A673 (cell line): ENCODE data around the gene FBXO21. TPM values are rescaled to one million over a fixed set of nuclear protein-coding genes. Genes with fewer than 3 reads are reported as not detected.

Experiments
- BruUV-seq: library from RNA; stranded (reverse); fragments of 400-500 nt; replicated peaks from 2 replicates; lab custom pipeline; 2021; lab: Mats Ljungman, UMichigan
- CTCF ChIA-PET: fragments of 300-600 bp; sonication (Branson Sonifier 250); formaldehyde crosslinking; loops from one replicate; lab custom pipeline; 2022; ENCODE audit warnings: antibody characterized with exemption; lab: Charles Lee
- POLR2A ChIA-PET: fragments of 300-600 bp; sonication (Branson Sonifier 250); formaldehyde crosslinking; loops from one replicate; lab custom pipeline; 2022; ENCODE audit warnings: antibody characterized with exemption; ENCODE audit not compliant: low non-redundant PET; lab: Charles Lee
- DNase-seq: peaks from one replicate; pipeline ENCODE4 v3.0.0-alpha.2; 2015; ENCODE audit warnings: low spot score
- H3K27ac ChIP-seq: fragments of 200-600 bp; sonication (generic); 2 replicates; pipeline ENCODE4 v1.5.1; 2016; ENCODE audit warnings: mixed run types, low read depth, mild to moderate bottlenecking, mixed read lengths, antibody characterized with exemption, low read length; ENCODE audit not compliant: poor library complexity, severe bottlenecking
- H3K27me3 ChIP-seq: fragments of 200-600 bp; sonication (generic); replicated peaks from 2 replicates; pipeline ENCODE4 v1.6.1; 2017; ENCODE audit warnings: mixed run types, low read depth, mild to moderate bottlenecking, mixed read lengths, antibody characterized with exemption, low read length; ENCODE audit not compliant: insufficient read depth, poor library complexity
- H3K36me3 ChIP-seq: fragments of 200-600 bp; sonication (generic); 2 replicates; pipeline ENCODE4 v1.6.1; 2016; ENCODE audit warnings: mixed run types, mild to moderate bottlenecking, mixed read lengths, antibody characterized with exemption, low read length; ENCODE audit not compliant: insufficient read depth, poor library complexity, severe bottlenecking
- H3K4me1 ChIP-seq: fragments of 200-600 bp; sonication (generic); 2 replicates; pipeline ENCODE4 v1.6.1; 2017; ENCODE audit warnings: mixed run types, mild to moderate bottlenecking, mixed read lengths, antibody characterized with exemption, low read length; ENCODE audit not compliant: insufficient read depth, poor library complexity, severe bottlenecking
- H3K4me3 ChIP-seq: fragments of 200-600 bp; sonication (generic); 2 replicates; pipeline ENCODE4 v1.5.1; 2016; ENCODE audit warnings: low read depth, mixed run types, mild to moderate bottlenecking, mixed read lengths, low read length; ENCODE audit not compliant: poor library complexity, severe bottlenecking
- H3K9me3 ChIP-seq: fragments of 200-600 bp; sonication (generic); 2 replicates; pipeline ENCODE4 v1.6.1; 2016; ENCODE audit warnings: mixed run types, low read depth, mild to moderate bottlenecking, mixed read lengths, antibody characterized with exemption, low read length; ENCODE audit not compliant: poor library complexity, severe bottlenecking
- CTCF ChIP-seq: fragments of 300-800, 200-600 bp; sonication (generic); conservative IDR thresholded peaks from 2 replicates; pipeline ENCODE4 v1.5.1; 2017; ENCODE audit warnings: low read depth, mild to moderate bottlenecking, antibody characterized with exemption, low read length, moderate library complexity, mixed read lengths
- EZH2 ChIP-seq: fragments of 200-600 bp; sonication (generic); IDR thresholded peaks from 2 replicates; pipeline ENCODE4 v1.6.1; 2017; ENCODE audit warnings: borderline replicate concordance, low read depth, mild to moderate bottlenecking, mixed read lengths, antibody characterized with exemption, low read length; ENCODE audit not compliant: poor library complexity, severe bottlenecking
- intact Hi-C: fragments of 100-400 bp; cut with micrococcal nuclease; formaldehyde crosslinking; loops from one replicate; pipeline ENCODE4 v1.10.0; 2022; ENCODE audit not compliant: unreplicated experiment
- total RNA-seq: library from RNA; stranded (reverse); gene quantifications from 2 replicates; pipeline ENCODE4 v1.2.3, GENCODE V29; 2021

Gene FBXO21
- total RNA-seq, 1 experiment from 2014 or later = 45.4 TPM

GRCh38 chr12:117124421-117125271, 65.6 kb downstream of the FBXO21 start:
- DNase-seq = no peak
- no peaks in the 10 kb centered on the region for H3K4me1 ChIP-seq
- H3K4me3 ChIP-seq = no peak overlapping the region
- no peak for TF ChIP-seq CTCF
- no peak for TF ChIP-seq EZH2
- peaks cover 16% of the 10 kb centered on the region for H3K9me3 ChIP-seq
- H3K27me3 ChIP-seq = no peaks in the 10 kb centered on the region
- no peaks in the 10 kb centered on the region for H3K36me3 ChIP-seq
- ChIA-PET CTCF (no interaction called here), POLR2A (no interaction called here)
- H3K27ac ChIP-seq = no peak overlapping the region
- no TSS peak for BruUV-seq
- intact Hi-C loops = no loop called here

GRCh38 chr12:117121441-117121840, 68.8 kb downstream of the FBXO21 start:
- intact Hi-C loops = loop anchor here (1.0 kb wide), 1 partner anchor 96 kb away; no protein-coding TSS in a partner anchor
- no peaks in the 10 kb centered on the region for H3K36me3 ChIP-seq
- DNase-seq = no peak
- CTCF ChIA-PET = interaction anchor here (0.7 kb wide), 1 partner anchor 380 kb away, joined by 3 read pairs; no protein-coding TSS in a partner anchor
- no peaks in the 10 kb centered on the region for H3K4me1 ChIP-seq
- no peak overlapping the region for H3K4me3 ChIP-seq
- H3K27me3 ChIP-seq = no peaks in the 10 kb centered on the region
- POLR2A ChIA-PET = no interaction called here
- BruUV-seq = no TSS peak
- no peak overlapping the region for H3K27ac ChIP-seq
- no peaks in the 10 kb centered on the region for H3K9me3 ChIP-seq
- TF ChIP-seq EZH2 (no peak), CTCF (no peak)

- TF ChIP-seq EZH2 (no peak), CTCF (no peak)
- H3K27ac ChIP-seq = no peak overlapping the region
- intact Hi-C loops = loop anchor here (1.0 kb wide), 1 partner anchor 95 kb away; no protein-coding TSS in a partner anchor
- ChIA-PET POLR2A (no interaction called here), CTCF (interaction anchor here (0.7 to 1.3 kb wide), 3 partner anchors 80 to 417 kb away, joined by 3 to 5 read pairs (median 4); no protein-coding TSS in a partner anchor)
- peak; percentile 37 for DNase-seq
- no peak overlapping the region for H3K4me3 ChIP-seq
- no peaks in the 10 kb centered on the region for H3K27me3 ChIP-seq
- H3K9me3 ChIP-seq = no peaks in the 10 kb centered on the region
- no peaks in the 10 kb centered on the region for H3K4me1 ChIP-seq
- no TSS peak for BruUV-seq
- no peaks in the 10 kb centered on the region for H3K36me3 ChIP-seq
Measured at GRCh38 chr12:117120787-117121186, 69.5 kb downstream of the FBXO21 start.
